GM21423 (cell line): ENCODE results near the gene TMEM178B.
"Not testable (repeated sequence)": the region's sequence is repeated elsewhere in the genome, so short reads cannot be mapped to it uniquely, and the experiment has no call there.

Source experiments
- ATAC-seq: cut with Tn5 transposase; IDR thresholded peaks from one replicate; pipeline ENCODE4 v1.9.1; 2021; ENCODE audit warnings: mild to moderate bottlenecking, moderate library complexity; ENCODE audit not compliant: unreplicated experiment

The TMEM178B gene

DNA sequence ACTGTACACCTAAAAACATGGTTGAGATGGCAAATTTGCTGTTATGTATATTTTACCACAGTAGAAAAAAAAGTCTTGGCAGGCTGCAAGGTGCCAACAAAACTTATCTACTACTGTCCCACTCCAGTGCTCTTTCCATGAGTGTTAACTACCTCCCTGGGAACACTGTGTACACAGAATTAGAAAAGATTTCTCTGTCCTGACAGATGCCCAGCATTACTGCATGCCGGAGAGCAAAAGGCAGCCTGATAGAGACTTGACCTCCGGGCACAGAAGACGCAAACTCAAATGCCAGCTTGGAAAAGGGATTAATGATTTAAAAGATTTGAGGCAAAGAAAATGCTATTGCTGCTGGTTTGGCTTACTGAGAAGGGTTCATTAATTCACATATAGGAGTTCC, 228.8 kb downstream of the TMEM178B start:
- no peak for ATAC-seq

DNA sequence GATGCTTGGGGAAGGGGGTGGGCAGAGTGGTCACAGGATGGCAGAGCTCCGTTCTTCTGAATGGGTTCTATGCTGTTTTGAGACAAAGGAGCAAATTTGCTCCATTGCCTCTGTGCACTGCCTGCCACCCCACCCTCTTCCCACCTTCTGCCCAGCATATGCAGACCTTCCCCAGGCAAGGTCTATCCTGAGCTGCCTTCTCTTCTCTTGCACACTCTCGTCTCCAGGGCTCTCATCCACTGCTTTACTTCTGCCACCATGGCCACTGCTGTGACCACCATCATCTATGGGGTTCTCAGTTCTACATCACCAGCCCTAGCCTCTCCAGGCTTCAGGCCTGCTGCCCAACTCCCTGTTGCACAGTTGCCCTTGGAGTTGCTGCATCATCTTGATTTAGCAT, 230.4 kb downstream of the TMEM178B start:
- ATAC-seq: no peak

- no peak for ATAC-seq
These were observed 232.2 kb downstream of the TMEM178B start for GRCh38 chr7:141306081-141306480.

- no peak for ATAC-seq
These were observed 238.5 kb downstream of the TMEM178B start for GRCh38 chr7:141312395-141312794.

DNA sequence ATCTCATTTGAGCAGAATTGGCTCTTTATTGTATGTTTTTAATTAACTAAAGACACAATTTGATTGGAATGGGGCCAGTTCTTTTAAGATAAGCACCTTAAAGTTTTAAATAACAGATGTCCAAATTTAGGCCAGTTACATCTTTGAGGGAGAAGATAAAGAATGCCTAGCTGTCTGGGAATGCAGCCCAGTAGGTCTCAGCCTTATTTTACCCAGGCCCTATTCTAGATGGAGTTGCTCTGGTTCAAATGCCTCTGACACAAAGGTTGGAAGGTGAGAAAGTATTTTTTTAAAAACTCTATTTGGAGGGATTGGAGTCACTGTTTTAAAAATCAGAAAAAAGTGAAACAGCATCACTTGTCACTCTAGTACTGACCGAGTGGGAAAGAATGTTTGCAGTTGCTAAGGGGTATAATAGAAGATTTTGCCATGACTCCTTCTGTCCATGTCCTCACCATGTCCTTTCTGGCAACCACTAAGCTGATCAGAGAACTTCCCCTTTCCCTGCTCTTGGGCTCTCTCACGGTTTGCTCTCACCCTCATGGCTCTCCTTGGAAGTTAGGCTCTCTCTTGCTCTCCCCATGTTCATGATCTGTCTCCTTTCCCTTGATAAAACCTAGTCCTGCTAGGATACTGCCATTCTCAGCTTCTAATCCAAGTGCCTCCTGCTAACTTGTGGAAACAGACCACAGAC, 239.1 kb downstream of the TMEM178B start:
- no peak for ATAC-seq

DNA sequence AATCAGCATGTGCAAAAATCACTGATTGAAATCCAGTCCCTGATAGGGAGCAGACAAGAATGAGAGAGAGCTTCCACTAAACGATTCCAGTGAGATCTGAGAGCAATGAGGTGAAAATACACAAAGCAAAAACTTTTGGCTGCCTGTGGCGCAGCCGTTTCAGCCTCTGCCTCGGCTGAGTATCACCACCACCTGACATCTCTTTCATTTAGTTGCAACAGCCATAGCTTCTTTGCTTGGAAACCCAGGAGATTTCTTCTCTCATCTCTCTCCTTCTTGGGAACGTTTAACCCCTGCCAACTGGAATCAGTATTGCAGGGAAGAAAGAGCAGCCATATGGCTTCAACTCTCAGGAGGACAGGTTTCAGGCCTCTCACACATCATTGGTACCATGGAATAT, 240.0 kb downstream of the TMEM178B start:
- ATAC-seq: no peak

- no peak for ATAC-seq
These were observed 243.2 kb downstream of the TMEM178B start for GRCh38 chr7:141317033-141317585.

GRCh38 chr7:141320287-141320686, 246.4 kb downstream of the TMEM178B start:
- no peak for ATAC-seq

DNA sequence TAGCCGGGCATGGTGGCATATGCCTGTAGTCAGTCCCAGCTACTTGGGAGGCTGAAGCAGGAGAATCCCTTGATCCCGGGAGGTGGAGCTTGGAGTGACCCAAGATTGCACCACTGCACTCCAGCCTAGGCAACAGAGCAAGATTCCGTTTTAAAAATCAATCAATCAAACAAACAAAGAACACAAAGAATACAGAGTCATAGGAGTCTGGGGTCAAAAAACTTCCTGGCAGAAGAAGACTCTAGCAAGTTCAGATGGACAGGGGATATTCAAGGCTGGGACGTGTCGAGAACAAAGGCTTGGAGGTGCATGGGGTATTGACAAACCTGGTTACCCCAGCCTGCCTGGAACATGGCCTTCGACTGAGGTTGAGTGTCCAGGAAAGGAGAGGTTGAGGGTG, 248.5 kb downstream of the TMEM178B start:
- no peak for ATAC-seq

- ATAC-seq: no peak
These were observed 250.0 kb downstream of the TMEM178B start for GRCh38 chr7:141323826-141324225.

GRCh38 chr7:141324870-141325269, 251.0 kb downstream of the TMEM178B start:
- no peak for ATAC-seq

- ATAC-seq: no peak
These were observed 251.4 kb downstream of the TMEM178B start for GRCh38 chr7:141325275-141325674.

DNA sequence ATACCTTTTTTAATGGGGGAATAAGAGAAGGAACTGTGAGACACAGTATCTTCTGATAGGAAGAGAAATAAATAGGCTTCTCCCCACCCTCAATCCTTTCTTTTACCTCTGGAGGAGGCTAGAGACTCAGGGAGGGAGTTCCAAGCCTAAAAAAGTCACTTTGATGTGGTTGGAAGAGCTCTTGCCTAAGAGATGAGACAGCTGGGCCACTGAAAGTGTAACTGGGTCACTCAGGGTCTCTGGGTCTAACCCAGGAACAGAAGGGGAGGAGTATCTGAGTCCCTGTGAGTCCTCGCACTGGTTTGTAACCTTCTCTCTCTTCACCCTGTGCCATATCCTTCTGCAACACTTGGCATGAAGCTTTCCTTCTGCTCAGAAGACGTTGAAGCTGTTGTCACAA, 254.4 kb downstream of the TMEM178B start:
- ATAC-seq: no peak

DNA sequence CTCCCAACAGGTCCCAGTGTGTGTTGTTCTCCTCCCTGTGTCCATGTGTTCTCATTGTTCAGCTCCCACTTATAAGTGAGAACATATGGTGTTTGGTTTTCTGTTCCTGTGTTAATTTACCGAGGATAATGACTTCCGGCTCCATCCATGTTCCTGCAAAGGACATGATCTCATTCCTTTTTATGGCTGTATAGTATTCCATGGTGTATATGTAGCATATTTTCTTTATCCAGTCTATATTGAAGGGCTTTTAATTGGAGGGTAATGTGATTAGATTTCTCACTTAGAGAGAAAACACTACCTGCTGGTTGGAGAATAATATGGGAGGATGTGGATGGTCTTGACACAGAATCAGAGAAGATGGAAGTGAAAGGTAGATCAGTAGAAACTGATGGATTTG, 256.4 kb downstream of the TMEM178B start:
- not testable (repeated sequence) for ATAC-seq

- no peak for ATAC-seq
These were observed 259.6 kb downstream of the TMEM178B start for GRCh38 chr7:141333459-141333858.

GRCh38 chr7:141335164-141335563, 261.3 kb downstream of the TMEM178B start:
- ATAC-seq: no peak

GRCh38 chr7:141339603-141340002, 265.7 kb downstream of the TMEM178B start:
- ATAC-seq: no peak

- no peak for ATAC-seq
These were observed 267.1 kb downstream of the TMEM178B start for GRCh38 chr7:141340991-141341390.

- ATAC-seq: no peak
These were observed 269.0 kb downstream of the TMEM178B start for GRCh38 chr7:141342621-141343408.

DNA sequence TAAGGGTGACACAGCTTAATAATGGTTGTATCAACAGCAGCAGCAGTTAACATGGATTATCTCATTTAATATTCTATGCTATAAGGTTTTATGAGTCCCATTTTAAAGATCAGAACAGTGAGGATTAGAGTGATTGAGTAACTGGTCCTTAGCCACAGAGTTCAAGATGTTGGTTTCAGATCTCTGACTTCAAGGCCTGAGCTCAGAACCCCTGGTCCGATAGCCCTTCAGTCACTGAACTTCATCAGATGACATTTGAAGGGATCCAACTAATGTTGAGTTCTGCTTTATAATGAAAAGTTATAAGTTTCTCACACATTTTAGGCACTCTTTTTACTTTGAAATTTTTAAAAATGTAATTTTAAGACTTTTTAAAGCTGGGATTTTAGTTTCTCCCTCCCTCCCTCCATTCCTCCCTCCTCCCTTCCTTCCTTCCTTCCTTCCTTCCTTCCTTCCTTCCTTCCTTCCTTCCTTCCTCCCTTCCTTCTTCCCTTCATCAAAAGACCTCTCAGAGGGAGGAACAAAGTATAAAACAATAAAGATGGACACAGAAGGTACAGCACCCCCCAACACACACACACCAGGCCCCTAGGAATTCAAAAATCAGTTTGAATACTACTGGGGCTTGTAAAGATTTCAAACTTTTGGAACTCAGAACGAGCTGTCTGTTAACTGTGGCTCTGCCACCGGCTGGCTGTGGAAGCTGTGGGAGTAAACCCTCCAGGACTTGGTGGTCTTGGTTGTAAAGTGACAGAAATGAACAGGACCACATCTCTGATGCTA, 270.5 kb downstream of the TMEM178B start:
- ATAC-seq: no peak

- no peak for ATAC-seq
These were observed 274.9 kb downstream of the TMEM178B start for GRCh38 chr7:141348728-141349127.
